HuH-7 (cell line): ENCODE measurements around the gene SREBF1.
A peak's percentile ranks its signal among the peaks of the same experiment; 100 is the strongest.

Experiments
- DNase-seq: peaks from one replicate; pipeline ENCODE4 v3.0.0; 2011; ENCODE audit warnings: low spot score

SREBF1 gene

GRCh38 chr17:17840751-17841591 lies 4.2 kb upstream of the SREBF1 start:
- DNase-seq, result no peak

GRCh38 chr17:17839791-17840707 lies 3.3 kb upstream of the SREBF1 start:
- peak; percentile 98 for DNase-seq

GRCh38 chr17:17837966-17838962 lies 1.5 kb upstream of the SREBF1 start:
- peak; percentile 82 for DNase-seq

GRCh38 chr17:17837380-17837821 lies 615 bp upstream of the SREBF1 start:
- DNase-seq, result peak; percentile 79

DNA sequence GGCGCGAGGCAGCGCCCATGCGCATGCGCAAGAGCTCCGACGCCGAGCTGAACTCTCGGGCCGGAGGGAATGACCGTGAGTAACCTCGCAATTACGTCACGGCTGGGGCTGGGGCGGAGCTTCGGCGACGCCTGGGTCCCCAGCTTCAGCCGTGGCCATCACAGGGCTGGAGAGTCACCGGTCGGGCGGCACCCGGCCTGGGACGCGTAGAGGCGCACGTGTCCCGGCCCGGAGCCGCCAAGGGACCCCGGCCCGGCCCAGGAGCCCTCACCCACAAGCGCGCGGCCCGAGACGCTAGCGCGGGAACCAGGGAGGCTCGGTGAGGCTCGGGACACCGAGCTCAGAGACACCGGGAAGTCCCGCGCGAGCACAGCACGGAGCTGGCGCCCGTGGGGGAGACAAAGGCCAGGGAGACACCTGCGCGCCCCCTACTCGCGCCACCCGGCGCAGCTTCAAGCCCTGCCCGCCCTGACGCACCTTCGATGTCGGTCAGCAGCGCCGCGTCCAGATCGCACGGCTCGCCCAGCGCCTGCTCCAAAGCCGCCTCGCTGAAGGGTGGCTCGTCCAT lies 452 bp downstream of the SREBF1 start:
- DNase-seq, result peak; percentile 95

DNA sequence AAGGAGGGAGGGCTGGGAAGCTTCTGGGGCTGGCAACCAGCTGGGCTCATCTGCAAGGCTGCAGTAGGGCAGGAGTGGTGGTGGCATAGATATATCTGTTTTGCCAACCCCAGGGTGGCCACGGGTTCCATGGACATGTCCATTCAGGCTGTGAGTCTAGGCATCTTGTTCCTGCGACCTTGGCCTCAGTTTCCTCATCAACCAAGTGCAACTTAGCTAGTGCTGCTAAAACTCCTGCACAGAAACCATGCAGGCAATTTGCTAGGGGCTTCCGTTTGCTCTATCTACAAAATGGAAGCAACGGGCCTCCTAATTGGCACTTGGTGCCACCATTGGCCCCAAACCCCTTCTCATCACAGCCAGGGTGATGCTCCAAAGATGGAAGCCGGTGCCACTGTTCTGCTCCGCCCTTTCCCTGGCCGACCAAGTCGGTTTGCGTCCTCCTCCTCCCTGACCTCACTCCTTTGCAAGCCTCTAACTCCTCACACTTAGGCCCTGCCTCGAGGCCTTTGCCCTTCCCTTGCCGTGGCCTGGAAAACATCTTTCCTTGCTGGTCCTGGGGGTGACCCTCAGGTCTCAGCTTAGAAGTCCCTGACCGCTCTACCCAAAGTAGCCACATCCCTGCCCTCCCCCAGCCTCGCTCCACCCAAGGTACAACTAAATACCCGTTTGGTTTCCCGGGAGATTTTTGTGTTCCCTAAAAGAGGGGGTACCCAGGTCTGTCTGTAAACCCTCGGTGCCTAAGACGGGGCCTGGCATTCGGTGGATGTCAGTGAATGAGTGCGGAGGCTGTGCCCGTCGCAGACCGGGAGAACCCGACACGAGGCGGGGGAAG lies 1.2 kb downstream of the SREBF1 start:
- no peak for DNase-seq

GRCh38 chr17:17834974-17835373 lies 1.8 kb downstream of the SREBF1 start:
- DNase-seq, result no peak

- no peak for DNase-seq
These were observed 3.0 kb downstream of the SREBF1 start for GRCh38 chr17:17833658-17834357.

- no peak for DNase-seq
These were observed 4.8 kb downstream of the SREBF1 start for GRCh38 chr17:17832032-17832363.

- DNase-seq, result no peak
These were observed 5.4 kb downstream of the SREBF1 start for GRCh38 chr17:17831208-17832031.

GRCh38 chr17:17830740-17831207 lies 6.0 kb downstream of the SREBF1 start:
- peak; percentile 78 for DNase-seq

DNA sequence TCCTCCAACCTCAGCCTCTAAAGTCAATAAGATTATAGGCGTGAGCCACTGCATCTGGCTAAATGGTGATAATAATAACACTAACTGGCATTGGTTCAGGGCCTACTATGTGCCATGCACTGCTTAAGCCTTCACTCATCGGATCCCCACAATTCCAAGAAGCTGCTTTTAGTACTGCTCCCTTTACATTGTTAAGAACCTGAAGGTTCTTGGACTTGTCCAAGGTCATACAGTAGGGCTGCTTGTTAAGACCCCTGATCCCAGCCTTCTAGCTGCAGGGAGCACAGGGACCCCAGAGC lies 6.6 kb downstream of the SREBF1 start:
- DNase-seq, result no peak

- no peak for DNase-seq
These were observed 8.8 kb downstream of the SREBF1 start for GRCh38 chr17:17827826-17828621.

GRCh38 chr17:17826942-17827785 lies 9.6 kb downstream of the SREBF1 start:
- no peak for DNase-seq

- no peak for DNase-seq
These were observed 10.5 kb downstream of the SREBF1 start for GRCh38 chr17:17826342-17826713.

DNA sequence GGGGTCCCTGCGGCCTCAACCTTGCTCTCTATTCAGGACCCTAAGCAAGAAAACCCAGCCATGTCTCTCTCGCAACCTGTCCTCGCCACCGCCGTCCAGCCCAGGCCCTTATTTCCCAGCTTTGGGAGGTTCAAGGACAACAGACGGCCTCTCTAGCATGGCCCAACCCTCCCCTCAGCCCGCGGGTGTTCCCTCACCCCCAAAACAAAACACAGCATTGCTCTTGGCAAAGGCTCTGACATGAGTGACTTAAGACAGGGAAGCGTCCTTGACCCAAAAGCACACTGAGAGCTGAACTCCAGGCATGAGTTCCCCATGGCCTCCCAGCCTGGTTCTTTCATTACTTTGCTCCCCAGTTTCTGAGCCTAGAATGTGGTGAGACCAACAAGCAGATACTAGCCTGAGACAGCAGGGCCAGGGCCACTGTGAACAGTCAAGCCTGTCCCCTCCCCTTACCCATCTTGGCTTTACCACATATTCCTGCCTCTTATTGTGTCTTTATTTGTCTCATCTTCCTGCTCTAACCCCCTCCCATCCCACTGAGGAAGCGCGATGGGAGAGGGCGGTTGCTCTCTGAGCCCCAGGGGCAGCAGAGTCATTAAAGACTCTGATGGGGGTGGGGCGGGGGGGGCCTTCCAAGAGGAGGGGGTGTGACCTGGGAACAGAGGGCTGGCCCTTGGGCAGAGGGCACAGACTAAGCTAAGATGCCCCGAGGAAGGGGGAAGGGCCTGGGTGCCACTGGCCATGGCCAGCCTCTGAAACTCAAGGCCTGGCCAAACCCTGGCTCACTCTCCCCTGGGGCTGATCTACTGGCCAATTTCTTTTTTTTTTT lies 11.8 kb downstream of the SREBF1 start:
- DNase-seq, result no peak
